Stimulated activated CD8-positive, alpha-beta memory T cell treated with anti-CD3 and anti-CD28 coated beads, Interleukin-12 subunit alpha, Interleukin-12 subunit beta, amount 100 ng/mL, for 24 hours (primary cell): Measurements from ENCODE around the gene EBF4.
"Not testable (repeated sequence)": the region's sequence is repeated elsewhere in the genome, so short reads cannot be mapped to it uniquely, and the experiment has no call there.

Source experiments
- DNase-seq: peaks from one replicate; pipeline ENCODE4 v3.0.0-alpha.2; 2020; ENCODE audit errors: extremely low read depth

EBF4 gene

DNA sequence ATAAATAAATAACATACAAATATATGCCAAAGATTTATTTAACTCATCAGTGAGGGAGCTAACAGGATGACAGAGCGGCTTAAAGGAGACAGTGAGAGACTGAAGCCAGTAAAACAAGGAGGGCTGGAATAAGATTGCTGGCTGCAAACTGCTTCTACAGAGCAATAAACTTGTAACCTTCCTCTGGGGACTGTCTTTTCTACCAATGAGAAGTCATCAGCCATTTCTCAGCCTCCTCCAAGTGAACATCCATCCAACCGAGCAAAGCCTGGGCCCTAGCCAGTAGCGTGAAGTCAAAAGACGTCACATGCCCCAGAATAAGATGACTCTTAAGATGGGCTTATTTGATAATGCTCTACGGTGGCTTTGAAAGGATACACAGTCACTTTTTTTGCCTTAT is 65.4 kb downstream of the EBF4 start:
- DNase-seq = no peak

DNA sequence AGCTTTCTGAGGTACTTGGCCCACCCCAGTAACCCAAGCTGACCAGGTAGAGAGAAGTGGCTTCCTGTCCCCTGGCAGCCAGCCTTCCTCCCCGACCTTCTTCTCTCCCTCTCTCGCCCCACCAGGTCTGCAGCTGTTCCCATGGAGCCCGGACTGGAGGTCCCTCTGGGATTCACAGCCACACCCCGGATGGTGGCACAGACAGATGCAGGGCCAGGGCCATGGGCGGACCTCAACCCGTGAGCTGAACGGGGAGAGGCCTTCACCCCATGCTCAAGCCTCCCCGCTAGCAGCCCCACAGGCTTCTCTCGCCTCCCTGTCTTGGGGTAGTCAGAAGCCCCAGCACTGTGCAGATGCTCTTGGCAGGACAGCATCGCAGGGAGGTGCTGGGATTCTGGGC is 66.6 kb downstream of the EBF4 start:
- no peak for DNase-seq

DNA sequence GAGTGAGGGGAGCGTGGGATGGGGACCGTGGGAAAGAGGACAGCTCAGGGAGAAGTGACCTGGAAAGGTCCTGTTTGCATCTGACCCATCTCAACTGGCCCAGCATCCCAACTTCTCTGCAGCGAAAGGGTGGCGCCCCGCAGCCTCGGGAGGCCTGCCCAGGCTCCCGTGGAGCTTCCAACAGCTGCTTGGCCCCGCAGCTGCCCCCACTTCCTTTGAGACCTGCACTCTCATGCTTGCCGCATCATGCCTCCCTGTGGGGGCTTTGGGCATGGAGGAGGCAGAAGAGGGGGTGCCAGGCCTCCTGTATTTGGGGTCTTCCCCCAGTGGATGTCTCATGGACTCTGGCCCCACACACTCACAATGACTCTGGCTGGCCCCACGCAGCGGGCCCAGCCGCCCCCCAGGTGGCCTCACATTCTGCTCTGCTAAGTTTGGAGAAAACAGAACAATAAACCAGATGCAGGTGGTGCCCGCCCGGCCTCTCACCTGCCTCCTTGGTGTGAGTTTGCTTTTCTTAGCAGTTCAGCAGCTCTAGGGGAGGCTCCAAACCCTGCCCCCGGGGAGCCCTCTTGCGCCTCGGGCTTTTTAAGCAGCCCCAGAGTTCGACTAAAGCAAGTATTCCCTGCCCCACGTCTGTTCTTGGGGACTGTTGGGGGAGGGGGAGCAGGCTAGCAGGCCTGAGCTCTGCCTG is 67.2 kb downstream of the EBF4 start:
- no peak for DNase-seq

DNA sequence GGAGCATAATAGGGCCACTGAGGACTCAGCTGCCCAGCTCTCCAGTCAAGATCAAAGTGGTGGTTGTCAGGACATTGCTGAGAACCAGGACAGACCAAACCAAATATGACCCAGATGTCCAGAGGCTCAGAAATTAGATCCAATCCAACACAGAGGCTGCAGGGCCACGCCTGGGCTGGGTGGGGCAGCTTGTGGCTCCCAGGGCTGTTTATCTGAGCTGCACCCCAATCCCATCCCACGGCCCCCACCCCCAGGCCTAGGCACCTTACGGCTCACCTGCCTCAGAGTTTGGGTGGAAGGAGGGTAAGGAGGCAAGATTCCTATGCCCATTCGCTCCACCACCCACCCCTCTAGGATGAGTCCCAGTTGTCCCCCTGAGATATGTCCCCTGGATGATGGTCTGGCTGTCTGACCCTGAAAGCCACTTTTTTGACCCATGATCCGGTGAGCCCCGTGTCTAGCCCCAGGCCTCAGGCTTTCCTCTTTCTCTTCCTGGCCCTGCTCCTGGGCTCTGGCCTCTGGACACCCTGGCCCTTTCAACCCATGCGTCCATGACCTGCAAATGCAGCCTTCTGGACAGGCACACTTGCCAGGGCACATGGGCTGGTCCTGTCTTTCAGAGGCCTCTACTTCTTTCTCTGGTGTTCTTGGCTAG is 67.8 kb downstream of the EBF4 start:
- DNase-seq = no peak

DNA sequence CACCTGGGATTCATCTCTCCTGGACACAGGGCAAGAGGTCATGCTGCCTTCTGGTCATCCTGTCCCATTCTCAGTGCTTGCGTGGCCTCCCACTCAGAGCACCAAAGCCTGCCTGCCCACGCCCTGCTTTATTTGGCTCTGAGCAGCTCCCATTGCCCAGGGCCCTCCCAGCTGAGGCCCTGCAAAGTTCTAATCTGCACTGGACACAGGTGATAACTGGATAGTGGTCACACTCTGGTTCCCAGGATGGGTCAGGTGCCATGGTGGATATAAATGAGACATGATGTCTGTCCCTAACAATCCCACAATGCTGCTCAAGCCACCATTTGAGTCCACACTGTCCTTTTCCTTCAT is 68.3 kb downstream of the EBF4 start:
- DNase-seq = no peak

DNA sequence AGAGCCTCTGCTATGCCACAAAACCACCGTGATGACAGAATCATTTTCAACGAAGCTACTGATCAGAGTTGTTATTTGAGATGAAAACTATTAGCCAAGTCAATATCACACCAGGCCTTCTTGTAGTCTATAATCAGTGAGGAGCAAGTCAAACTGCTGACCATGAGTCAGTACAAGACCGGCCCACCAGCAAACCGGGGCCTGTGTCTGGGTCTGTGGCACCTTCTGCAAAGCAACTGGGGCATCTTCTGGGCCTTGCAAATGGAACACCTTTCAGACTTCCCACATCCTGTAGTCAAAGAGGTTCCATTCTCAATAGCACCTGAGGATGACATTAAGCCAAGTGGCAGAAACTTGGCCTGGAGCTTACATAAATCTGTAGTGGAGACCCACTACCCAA is 69.3 kb downstream of the EBF4 start:
- DNase-seq = no peak

DNA sequence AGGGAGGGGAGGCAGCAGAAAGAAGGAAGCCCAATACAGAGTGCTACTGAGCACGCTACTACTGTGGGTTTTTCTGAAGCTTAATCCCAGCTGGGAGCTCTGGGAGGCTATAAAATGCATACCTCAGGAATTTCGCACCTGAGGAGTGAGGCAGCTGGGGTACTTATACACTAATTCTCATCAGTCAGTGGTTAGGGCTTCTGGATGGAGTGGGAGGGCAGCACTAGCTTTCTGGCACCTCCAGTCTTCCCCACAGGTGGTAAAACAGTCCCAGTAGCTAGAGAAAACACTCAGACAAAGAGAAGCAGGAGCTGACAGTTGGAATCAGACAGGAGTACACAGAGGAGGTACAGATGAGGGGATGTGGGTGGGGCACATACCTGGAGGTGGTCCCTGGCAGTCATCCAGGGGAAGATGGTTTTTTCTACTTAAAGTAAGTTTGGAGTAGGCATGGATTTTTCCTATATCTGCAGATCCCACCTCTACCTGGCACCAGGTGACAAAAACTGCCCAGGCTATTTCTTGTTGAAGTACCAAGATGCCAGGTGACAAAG is 70.1 kb downstream of the EBF4 start:
- DNase-seq = no peak

DNA sequence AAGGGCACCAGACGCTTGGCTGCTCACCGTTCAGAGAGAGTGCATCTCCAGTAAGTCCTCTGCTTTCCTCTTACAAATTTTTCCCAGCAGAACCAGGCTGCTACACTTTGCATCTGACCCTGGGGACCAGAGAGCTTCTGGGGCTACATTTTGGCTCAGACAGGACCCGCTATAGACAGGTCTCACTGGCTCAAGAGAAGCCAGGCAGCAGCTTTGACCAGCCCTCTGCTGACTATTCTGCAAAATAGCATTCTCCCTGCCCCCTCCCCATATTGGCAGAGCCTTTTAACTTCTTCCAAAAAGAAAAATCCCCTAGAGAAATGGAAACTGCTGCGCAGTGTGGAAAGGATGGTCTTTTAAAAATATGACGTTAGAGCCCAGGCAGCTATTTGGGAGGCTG is 70.6 kb downstream of the EBF4 start:
- DNase-seq = no peak

DNA sequence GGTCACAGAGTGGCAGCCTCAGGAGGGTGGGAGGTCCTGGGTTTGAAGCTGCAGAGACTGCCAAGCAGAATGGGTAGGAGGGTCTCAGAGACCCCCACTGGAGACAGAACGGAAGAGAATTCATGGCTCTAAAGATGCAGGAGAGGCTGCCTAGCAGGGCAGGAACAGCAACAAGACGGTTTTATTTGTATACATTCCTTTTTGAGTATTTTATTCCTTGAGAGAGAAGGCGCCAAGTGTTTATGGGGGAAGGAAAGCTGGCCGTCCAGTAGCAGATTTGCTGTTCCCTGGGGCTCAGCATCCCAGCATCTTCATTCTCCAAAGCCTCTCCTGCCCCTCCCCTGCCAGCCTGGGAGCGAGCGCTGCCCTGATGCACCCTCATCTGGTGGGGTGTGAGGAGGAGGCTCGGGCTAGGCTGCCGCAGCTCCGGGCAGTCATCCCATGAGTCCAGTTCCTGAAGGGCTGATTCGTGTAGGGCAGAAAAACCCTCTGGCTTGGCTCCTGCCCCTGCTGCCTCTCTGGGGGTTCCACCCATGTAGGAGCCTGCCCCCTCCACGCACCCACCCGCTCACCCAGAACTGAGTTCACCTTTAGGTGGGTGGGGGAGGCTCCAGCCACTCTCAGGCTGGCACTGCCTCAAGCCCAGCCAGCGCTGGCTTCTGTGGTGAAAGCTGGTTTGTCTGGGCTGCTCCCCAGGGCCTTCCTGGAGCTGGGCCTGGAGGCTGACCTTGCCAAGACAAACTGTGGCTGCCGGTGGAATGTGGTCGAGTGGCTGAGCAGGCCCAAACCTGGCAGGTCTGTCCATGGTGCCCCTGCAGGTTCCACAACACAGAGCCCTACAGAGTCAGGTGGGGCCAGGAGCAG is 75.4 kb downstream of the EBF4 start:
- no peak for DNase-seq

DNA sequence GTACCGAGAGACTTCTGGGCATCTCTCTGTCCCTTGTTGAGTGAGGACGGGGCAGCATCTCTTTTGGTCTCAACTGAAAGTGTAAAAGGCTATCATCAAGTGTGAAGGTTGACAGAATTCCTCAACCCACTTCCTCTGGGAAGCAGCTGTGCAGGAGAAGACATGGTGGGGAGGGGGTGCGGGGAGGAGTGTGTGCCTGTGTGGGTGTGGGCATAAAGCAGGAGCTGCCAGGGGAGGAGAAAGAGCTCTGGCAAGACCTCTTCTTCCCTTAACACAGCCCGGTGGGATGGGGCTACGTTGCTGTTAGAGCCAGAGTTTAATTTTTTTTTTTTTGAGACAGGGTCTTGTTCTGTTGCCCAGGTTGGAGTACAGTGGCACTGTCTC is 76.0 kb downstream of the EBF4 start:
- DNase-seq = no peak

DNA sequence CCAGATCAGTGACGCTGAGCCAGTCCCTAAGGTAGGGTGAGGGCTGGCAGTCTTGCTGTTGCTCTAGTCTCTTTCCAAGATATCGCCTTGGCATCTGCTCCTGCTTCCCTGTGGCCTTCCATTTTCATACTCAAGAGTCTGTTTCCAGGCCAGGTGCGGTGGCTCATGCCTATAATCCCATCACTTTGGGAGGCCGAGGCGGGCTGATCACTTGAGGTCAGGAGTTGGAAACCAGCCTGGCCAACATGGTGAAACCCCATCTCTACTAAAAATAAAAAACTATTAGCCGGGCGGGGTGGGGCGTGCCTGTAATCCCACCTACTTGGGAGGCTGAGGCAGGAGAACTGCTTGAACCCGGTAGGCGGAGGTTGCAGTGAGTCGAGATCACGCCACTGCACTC is 77.5 kb downstream of the EBF4 start:
- DNase-seq = not testable (repeated sequence)

DNA sequence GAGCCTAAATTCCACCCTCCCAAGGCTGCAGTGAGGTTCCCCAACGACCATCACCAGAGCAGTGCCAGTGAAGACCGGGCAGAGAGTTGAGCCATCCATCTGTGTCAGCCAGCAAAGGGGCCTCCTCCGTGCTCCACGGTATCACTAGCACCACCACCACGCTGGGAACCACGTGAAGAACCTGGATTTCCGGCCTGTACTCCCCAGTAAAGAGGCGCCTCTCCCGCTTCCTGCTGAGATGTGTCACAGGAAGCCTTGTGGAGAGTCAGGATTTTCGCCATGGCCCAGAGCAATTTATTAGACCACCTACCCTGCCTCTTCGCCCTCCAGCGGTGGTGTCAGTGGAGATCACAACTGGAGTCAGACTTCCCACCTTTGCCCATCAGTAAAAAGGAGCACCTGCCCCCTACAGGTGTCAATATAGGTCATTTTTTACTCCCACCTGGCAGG is 79.1 kb downstream of the EBF4 start:
- DNase-seq = no peak

DNA sequence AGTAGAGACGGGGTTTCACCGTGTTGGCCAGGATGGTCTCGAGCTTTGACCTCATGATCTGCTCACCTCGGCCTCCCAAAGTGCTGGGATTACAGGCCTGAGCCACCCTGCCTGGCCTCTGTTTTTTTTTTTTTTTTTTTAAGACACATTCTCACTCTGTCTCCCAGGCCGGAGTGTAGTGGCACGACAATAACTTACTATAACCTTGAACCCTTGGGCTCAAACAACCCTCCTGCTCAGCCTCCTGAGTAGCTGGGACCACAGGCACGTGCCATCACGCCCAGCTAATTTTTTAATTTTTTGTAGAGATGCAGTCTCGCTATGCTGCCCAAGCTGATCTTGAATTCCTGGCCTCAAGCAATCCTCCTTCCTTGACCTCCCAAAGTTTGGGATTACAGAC is 81.2 kb downstream of the EBF4 start:
- DNase-seq = no peak

DNA sequence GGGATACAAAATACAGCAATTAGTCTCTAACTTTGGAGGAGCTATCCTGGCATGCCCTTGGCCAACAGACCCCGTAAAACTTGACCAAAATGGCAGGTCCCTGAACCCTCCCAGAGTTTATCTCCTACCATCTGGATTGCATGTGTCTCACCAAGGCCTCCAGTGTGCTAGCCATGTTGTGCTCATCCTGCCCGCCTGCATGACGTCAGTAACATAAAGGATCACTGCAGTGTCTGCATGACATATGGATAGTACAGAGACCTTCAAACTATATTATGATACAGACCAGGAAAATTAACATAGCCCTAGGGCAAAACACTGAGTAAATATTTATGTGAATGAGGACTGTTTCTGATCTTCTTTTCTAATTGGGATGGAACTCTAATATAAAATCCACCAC is 82.6 kb downstream of the EBF4 start:
- no peak for DNase-seq

DNA sequence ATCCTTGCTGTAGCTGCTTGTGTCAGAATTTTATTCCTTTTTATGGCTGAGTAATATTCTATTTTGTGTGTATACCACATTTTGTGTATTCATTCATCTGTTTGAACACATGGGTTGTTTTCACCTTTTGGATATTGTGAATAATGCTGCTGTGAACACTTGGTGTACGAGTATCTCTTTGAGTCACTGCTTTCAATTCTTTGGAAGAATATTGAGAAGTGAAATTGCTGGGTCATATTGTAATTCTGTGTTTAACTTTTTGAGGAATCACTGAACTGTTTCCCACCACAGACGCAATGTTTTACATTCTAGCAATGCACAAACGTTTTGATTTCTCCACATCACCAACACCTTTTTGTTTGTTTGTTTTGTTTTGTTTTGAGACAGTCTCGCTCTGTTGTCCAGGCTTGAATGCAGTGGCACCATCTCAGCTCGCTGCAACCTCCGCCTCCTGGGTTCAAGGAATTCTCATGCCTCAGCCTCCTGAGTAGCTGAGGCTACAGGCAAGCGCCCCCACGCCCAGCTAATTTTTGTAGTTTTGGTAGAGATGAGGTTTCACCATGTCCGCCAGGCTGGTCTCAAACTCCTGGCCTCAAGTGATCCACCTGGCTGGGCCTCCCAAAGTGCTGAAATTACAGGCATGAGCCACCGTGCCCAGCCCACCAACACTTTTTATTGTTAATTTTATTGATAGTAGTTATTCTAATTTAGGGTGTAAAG is 86.2 kb downstream of the EBF4 start:
- DNase-seq = no peak

DNA sequence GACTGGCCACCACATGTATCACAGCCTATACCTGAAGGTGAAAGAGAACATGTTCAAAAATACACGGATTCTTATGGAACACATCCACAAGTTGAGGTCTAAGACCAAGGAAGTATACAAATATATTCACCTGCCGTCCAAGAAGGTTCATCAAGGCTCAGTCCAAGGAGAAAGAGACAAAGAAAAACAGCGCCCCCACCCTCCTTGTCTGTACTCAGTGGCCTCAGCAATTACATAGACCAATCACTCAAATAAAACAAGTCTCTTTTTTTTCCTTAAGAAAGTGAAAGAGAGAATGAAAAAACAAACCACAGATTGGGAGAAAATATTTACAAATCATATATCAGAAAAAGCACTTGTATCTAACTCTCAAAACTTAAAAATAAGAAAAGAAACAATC is 88.4 kb downstream of the EBF4 start:
- no peak for DNase-seq

DNA sequence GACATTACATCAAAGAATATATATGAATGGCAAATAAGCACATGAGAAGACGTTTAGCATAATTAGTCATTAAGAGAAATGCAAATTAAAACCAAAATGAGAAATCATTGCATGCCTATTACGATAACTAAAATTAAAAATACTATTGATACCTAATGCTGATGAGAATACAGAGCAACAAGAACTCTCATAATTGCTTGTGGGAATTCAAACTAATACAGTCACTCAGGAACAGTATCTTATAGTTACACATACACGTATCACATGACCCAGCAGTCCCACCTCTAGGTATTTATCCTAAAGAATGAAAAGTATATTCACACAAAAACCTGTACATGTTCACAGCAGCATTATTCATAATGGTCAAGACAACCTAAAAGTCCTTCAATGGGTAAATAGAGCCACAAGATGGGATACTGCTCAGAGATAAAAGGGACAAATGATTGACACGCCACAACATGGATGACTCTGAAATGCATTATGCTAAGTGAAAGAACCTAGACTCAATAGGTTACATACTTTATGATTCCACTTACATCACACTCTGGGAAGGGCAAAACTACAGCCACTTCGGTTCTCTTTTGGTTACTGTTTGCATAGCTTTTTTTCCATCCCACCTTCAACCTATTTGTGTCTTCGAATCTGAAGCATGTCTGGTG is 91.5 kb downstream of the EBF4 start:
- DNase-seq = no peak

DNA sequence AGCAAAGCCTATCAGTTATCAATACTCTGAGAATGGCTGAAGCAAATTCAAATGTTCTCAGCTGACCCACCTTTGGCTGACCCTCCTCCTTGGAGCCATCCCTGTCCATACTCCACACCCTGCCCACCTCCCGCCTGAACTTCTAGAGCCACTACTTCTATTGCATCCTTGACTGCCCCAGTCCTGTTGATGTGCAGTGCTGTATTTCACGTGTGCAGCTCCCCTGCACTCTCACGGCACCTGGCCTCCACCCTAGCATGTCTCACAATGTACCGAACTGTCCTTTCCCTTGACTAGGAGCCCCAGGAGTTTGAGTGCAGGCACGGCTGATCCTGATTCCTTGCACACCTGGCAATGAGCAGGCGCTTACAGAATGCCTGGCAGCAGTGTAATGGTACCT is 100.9 kb downstream of the EBF4 start:
- DNase-seq = no peak

DNA sequence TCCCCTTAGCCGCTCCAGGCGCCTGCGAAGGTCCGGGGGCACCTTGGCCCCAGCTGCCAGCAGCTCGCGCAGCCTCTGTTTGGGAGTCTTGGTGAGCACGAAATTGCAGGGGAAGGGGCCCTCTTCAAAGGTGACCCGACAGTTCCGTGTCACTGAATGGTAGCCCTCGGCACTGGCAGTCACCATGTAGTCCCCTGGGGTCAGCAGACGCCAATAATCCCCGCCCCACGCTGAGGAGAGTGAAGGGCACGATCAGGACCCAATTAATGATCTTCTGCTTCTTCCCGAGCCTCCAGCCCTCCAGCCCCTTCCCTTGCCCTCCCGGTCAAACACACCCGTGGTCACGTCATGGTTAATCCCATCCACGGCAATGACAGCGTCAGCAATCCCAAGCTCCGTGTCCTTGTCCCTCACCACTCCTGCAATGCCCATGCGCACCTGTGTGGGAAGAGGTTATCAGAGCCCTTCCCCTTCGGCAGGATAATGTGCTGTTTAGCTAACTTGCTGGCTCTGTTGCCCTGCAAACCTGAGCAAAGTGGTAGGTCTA is 101.7 kb downstream of the EBF4 start:
- no peak for DNase-seq

DNA sequence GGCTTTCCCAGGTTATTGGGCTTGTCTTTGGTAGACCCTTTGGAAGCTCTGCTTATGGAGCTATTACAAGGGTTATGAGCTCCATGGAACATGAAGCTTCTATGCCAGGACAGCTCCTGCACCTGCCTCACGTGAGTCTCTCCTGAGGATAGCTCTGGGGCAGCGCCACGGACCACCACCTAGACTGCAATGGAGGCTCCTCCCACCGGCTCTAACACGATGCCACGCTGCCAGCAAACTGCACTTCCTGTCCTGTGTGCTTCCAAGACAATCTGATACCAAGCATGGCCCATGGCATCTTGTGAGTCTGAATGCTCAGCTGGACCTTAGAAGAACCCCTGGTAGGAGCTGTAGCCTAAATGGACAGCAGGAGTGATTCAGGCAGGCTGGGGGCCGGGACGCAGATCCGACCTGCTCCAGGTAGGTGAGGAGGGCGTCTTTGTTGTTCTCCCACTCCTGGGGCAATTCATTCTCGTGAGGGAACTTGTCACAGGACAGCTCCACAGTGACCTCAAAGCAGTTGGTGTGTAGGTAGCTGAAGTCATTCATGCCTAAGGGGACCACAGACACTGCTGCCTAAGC is 102.4 kb downstream of the EBF4 start:
- DNase-seq = no peak

DNA sequence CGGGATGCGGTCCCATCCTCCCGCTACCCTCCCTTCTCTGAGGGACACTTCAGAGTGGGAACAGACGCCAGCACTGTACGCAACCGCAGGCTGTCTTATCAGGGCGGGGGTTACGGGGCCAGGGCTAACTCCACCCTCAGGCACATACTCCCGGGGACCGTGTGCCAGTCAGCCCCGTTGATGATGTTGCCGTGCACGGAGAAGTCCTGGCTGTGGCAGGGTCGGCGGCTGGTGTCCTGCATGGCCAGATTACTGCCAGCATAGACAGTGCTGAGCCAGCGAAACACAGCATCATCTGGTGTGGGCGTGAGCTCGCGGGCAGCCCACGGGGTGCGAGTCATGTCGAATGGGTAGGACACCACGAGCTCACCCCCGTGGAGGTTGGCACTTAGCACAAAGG is 102.9 kb downstream of the EBF4 start:
- DNase-seq = no peak
